NCI-H146 treated with DMSO at 0.1 percent for 48 hours (cell line): ENCODE measurements around the gene ADAMTS10.
"Not testable (repeated sequence)": the region's sequence is repeated elsewhere in the genome, so short reads cannot be mapped to it uniquely, and the experiment has no call there.

ENCODE experiments used
- DNase-seq: peaks from one replicate; lab custom pipeline; 2025; ENCODE audit not compliant: unreplicated experiment; lab: John Stamatoyannopoulos, UW

The ADAMTS10 gene

DNA sequence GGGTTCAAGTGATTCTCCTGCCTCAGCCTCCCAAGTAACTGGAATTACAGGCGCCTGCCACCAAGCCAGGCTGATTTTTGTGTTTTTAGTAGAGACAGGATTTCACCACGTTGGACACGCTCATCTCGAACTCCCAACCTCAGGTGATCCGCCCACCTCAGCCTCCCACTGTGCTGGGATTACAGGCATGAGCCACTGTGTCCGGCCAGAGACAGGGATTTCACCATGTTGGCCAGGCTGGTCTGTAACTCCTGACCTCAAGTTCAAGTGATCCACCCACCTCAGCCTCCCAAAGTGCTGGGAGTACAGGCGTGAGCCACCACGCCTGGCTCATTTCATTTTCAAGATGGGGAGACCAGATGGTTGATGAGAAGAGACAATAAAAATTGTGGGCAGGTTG lies 45.6 kb downstream of the ADAMTS10 start:
- DNase-seq: not testable (repeated sequence)

DNA sequence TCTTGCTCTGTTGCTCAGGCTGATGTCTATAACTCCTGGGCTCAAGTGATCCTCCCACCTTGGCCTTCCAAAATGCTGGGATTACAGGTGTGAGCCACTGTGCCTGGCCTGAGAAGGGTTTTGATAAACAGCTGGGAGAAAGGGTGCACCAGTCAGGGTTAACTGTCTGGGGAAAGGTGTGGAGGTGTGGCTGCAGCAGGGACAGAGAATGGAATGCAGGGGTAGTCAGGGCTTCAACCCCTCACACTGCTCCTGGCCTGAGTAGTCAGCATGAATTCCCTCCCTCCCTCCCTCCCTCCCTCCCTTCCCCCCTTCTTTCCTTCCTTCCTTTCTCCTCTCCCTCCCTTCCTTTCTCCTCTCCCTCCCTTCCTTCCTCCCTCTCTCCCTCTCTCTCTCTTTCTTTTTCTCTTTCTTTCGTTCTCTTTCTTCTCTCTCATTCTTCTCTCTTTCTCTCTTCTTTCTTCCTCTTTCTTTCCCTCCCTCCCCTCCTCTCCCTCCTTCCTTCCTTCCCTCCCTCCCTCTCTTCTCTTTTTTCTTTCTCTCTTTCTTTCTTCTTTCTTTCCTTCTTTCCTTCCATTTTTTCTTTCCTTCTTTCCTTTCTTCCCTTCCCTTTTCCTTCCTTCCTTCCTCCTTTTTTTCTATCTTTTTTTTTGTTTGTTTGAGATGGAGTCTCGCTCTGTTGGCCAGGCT lies 49.3 kb downstream of the ADAMTS10 start:
- no peak for DNase-seq

DNA sequence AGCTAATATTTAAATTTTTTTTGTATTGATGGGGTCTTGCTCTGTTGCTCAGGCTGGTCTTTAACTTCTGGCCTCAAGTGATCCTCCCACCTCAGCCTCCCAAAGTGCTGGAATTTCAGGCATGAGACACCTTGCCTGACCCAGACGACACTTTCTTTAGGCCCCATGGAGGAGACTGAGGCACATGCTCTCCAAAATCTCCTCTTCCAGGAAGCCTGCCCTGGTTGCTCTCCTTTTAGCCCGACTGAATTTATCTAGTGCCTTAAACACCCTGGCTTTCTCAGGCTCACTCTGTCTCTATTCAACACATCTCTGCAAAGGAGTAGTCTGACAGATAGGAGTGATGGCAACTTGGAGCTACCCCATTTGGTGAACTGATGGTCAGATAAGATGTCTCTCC lies 52.2 kb downstream of the ADAMTS10 start:
- DNase-seq: no peak

DNA sequence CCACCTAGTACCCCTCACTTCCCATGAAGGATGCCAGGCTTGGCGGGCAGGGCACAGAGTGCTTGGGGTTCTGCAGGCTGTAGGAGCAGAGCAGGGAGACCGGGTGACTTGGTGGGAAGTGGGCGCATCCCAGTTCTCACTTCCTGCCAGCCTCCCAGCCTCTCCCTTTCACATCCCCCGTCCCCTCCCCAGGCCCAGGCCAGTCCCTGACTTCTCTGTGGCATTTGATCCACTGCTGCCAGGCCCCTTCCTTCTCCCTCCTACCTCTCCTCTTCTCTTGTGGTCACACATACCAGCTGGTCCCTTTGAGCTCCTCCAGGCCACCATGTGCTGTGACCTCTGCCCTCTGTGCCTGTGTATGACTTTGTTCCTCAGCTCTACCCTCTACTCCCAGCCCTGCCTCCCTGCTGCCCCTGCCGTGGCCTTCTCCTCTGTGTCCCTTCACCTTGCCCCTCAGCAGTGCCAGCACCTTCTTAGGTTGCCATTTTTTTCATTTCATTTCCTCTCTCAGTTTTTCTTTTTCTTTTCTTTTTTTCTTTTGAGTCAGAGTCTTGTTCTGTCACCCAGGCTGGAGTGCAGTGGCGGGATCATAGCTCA lies 52.8 kb downstream of the ADAMTS10 start:
- no peak for DNase-seq

DNA sequence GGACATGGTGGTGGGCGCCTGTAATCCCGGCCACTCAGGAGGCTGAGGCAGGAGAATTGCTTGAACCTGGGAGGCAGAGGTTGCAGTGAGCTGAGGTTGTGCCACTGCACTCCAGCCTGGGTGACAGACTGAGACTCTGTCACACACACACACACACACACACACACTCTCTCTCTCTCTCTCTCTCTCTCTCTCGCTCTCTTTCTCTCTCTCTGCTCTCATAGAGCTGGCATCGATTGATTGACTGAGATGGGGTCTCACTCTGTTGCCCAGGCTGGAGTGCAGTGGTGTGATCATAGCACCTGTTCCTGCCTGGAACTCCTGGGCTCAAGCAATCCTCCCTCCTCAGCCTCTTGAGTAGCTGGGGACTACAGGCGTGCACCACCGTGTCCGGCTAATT lies 56.8 kb downstream of the ADAMTS10 start:
- not testable (repeated sequence) for DNase-seq

DNA sequence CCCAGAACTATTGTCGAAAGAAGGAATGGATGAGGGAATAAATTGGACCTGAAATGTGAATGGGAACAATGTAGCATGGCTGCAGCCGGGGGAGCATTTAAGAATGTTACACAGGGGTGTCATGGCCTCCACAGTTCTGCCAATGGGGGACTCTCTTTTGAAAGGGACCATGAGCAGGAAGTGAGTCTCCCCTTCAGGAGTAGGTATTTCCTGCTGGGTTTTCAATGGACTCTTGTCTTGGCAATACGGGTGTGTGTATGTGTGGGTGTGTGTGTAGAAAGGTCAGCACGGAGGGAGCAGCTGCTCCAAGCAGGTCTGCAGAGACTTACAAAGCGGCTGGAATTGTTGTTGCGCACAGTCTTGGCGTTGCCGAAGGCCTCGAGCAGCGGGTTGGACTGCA lies 57.7 kb downstream of the ADAMTS10 start:
- DNase-seq: no peak

DNA sequence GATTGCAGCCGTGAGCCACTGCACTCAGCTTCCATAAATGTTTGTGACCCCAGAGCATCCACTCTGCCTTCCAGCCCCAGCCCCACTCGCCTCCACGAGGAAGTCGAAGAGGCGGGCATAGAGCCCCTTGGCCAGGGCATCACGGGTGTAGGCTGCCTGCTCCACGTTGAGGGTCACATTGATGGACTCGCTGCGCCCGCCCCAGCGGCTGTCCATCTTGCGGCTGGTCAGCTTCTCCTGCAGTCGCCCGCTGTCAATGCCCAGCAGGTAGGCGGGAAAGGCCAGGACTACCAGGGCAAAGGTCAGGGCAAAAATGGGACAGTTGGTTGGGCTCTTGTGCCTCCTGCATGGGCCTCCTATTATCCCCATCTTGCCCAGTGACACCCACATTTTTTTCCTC lies 60.4 kb downstream of the ADAMTS10 start:
- no peak for DNase-seq

DNA sequence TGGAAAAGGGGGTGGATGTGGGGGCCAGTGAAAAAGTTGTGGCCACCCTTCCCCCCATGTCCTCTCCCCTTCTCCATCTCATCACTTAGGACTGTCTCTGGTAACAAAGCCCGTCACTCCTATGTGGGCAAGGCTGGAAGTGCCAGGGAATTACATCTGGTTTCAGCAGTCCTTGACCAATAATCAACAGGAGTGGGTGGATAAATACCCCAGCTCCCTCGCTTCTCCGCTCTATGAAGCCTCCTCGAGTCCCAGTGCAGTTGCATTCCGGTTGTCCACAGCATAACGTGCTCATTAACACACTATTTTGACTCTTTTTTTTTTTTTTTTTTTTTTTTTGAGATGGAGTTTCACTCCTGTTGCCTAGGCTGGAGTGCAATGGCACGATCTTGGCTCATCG lies 64.8 kb downstream of the ADAMTS10 start:
- no peak for DNase-seq

DNA sequence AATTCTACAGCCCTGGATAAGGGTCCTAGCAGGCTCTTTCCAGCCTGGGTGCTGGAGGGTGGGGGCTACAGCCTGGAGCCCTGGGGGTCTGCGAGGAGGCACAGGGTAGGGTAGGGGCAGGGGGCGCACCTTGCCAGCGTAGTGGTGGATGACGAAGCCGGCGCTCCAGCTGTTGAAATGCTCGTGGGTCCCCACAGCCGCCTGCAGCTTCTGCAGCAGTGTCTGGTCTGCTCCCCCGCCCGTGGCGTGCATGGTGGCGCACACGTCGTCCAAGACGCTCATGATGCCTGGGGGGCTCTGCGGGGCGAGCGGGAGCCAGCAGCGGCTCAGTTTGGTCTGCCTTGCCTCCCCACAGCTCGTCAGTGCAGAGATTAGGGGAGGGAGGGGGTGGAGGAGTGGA lies 66.3 kb downstream of the ADAMTS10 start:
- DNase-seq: no peak

DNA sequence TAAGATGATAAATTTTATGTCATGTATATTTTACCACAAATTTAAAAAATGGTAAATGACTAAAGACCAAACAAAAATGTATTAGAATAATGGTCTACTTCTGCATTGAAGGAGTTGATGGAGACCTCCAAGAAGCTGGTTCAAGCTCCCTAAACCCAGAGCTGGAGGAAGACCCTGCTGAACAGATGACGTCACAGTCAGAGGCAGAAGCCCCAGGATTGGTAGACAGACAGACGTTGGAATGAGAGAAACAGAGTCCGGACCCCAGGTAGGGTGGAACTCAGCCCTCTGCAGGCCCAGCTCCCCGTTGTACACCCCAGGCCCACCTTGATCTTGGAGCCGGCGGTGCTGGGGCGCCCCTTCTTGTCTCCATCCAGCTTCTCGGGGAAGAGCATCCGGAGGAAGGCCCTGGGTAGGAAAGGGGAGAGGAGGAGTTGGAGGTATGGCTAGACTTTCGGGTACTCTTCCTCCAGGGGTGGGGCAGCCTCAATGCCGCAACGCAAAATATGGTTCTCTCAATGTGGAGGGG lies 70.8 kb downstream of the ADAMTS10 start:
- no peak for DNase-seq

DNA sequence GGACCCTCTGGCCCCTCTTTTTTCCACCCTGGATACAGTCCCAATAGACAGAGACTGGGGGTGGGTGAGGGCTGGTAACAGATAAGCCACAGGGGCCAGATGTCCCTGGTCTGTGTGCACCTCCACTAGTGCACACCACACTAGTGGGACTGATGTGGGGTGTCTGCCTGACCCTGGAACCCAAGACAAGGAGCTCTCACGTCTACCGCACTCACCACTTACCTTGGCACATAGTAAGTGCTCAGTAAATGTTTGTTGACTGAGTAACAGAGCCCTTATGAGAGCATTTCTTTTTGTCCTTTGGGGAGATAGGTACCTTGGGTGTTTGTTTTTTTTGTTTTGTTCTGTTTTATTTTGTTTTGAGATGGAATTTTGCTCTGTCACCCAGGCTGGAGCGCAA lies 73.4 kb downstream of the ADAMTS10 start:
- DNase-seq: no peak

DNA sequence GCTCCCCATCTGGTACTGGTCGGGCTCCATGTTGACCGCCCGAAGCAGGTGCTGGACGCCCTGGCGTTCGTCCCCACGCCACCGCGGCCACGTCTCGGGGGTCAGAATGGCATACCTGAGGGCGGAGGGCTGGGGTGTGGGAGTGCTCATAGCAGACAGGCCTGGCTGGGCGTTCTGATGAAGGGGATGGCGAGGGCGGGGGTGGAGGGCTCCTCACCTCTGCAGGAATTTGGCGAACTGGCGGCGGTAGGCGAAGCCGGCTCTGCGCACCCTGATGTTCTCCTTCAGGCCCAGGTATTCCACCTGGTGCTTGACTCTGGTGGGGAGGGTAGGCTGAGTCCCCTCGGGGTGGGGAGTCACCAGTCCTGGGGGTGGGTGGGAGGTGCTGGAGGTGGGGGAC lies 74.2 kb downstream of the ADAMTS10 start:
- no peak for DNase-seq

DNA sequence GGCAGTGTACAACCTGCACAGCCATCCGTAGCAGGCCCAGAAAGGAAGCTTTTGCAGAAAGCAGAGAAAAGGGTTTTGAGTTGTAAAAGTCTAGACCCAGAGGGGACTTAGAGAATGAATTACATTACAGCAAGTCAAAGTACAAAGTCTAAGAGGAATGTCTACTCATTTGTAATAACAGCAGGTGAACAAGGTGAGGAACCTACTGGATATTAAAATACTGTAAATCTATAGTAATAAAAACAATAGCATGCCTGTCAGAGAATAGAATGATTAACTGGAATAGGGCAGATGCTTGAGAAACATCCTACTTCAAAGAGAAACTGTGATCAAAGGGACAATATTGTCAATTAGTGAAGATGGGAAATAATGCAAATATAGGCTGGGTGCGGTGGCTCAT lies 78.3 kb downstream of the ADAMTS10 start:
- no peak for DNase-seq

DNA sequence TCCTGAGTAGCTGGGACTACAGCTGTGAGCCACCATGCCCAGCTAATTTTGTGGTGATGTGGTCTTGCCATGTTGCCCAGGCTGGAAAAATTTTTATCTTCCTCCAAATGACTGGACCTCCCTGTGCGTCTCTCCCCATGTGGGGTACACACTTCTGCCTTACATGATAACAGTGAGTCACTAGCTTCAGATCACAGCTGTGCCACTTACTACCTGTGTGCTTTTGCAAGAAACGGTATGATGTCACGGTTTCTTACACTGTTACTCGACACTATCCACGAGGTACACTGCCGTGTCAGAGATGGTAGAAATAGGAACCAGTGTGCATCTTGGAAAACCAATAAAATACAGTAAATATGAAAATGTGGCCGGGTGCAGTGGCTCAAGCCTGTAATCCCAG lies 79.0 kb downstream of the ADAMTS10 start:
- DNase-seq: no peak
